NCI-H524 treated with DMSO at 0.1 percent for 48 hours (cell line): ENCODE results near the gene HJV.
"Not testable (repeated sequence)": the region's sequence is repeated elsewhere in the genome, so short reads cannot be mapped to it uniquely, and the experiment has no call there.

Experiments used
- DNase-seq: peaks from one replicate; lab custom pipeline; 2025; lab: John Stamatoyannopoulos, UW

The HJV gene, protein sequence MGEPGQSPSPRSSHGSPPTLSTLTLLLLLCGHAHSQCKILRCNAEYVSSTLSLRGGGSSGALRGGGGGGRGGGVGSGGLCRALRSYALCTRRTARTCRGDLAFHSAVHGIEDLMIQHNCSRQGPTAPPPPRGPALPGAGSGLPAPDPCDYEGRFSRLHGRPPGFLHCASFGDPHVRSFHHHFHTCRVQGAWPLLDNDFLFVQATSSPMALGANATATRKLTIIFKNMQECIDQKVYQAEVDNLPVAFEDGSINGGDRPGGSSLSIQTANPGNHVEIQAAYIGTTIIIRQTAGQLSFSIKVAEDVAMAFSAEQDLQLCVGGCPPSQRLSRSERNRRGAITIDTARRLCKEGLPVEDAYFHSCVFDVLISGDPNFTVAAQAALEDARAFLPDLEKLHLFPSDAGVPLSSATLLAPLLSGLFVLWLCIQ

GRCh38 chr1:146021622-146022402, at the start of gene HJV:
HJV (minus strand) TSS chr1:146021735; CDS start chr1:146020231, 1,504 bp downstream.
- DNase-seq: no peak

DNA sequence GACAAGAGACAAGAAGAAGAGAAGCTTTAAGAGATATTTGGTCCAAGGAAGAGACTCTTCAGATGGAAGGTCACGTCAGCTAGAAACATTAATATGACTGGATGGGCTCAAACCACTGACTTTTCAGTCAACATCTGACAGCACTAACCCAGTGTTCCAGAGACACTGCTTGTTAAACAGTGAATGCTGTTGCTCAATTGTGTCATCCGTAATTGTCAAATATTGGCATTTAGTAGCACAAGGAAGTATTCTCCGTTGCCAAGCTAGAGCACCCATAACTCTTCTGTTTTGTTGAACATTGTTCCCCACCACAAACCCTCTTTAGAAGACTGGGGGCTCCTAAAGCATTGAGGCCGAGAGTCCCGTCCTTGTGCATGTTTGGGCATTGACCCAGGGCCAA, 37.6 kb upstream of the HJV start:
- not testable (repeated sequence) for DNase-seq

- DNase-seq: peak; percentile 43
These were observed 30.5 kb upstream of the HJV start for GRCh38 chr1:146051852-146052676.

DNA sequence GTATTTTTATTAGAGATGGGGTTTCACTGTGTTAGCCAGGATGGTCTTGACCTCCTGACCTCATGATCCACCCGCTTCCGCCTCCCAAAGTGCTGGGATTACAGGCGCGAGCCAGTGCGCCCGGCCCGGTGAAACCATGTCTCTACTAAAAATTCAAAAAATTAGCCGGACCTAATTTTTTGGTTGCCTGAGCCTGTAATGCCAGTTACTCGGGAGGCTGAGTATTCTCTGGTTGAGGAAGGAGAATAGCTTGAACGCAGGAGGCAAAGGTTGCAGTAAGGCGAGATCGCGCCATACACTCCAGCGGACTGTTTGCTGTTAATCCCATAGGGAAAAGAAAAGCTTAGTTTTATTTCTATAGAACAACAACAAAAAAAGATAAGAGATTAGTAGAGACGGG, 29.9 kb upstream of the HJV start:
- DNase-seq: no peak

DNA sequence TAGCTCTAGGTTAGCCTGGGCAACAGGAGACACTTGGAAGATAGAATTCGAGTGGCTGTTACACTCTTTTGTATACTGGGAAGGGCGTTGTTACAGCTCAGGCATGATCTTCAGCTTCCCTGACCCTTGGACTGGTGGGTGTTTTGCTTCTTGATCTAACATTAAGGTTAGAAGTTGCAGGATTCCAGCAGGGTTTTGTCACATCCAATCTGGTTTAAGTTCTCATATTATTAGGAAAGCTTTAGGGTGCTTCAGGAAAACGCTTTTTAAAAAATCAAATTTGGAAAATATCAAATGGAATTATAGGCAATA, 29.1 kb upstream of the HJV start:
- not testable (repeated sequence) for DNase-seq

GRCh38 chr1:146049866-146050651, 28.5 kb upstream of the HJV start:
- not testable (repeated sequence) for DNase-seq

GRCh38 chr1:146049436-146049835, 27.9 kb upstream of the HJV start:
- no peak for DNase-seq

- not testable (repeated sequence) for DNase-seq
These were observed 27.1 kb upstream of the HJV start for GRCh38 chr1:146048514-146049115.

- no peak for DNase-seq
These were observed 25.1 kb upstream of the HJV start for GRCh38 chr1:146046664-146047063.

- no peak for DNase-seq
These were observed 18.3 kb upstream of the HJV start for GRCh38 chr1:146039844-146040194.

DNA sequence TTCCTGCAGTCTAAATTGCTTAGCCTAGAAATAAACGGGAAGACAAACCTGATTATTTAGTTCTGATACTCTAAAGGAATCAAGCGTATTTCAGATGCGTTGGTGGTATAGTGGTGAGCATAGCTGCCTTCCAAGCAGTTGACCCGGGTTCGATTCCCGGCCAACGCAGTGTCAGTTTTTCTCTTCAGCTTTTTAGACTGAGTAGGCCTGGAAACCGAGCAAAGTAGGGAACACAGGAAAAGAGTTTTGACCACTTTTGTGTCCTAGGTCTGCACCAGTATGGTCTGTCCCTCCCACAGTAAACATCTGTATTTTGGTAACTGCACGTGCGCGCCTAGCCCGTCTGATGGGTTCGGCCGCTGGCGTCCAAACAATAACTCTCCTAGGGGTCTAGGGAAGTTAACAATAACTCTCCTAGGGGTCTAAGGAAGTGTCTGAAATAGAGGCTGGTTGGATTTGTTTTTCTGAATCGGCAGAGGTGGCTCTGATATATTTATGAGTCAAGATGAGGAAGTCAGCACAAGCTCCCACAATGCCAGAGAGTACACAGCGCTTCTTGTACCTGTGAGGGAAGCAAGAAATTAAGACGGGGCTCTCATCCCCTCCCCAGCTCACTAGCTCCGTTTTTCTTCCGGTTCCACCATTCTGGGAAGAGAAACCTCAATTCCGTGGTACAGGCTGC, 15.6 kb upstream of the HJV start:
- DNase-seq: peak; percentile 52

DNA sequence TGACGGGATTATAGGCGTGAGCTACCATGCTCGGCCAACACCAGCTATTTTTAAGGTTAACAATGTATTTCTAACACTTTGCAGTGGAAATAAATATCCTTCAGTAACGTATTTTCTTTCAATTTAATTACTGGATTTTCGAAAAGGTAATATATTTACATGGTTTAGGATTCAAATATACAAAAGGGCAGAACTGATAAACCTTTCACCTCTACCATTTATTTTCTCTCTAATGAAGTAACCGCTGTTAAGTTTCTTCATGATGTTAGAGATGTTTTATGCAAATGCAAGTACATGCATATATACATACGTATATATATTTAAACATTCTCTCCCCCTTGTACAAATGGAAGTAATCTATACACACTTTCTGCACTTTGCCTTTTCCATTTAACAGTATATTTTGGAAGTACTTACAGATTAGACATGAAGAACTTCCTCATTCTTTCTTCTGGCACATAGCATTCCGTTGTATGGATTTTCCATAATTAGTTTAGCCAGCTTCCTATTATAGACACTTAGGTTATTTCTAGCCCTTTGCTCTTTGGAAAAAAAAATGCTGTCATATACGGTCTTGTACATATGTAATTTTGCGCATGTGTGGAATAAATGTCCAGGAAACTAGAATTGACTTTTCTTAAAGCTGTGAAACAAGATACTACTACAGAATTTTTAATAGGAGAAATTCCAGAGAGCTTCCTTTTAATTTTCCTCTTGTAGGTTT, 14.9 kb upstream of the HJV start:
- peak; percentile 52 for DNase-seq

DNA sequence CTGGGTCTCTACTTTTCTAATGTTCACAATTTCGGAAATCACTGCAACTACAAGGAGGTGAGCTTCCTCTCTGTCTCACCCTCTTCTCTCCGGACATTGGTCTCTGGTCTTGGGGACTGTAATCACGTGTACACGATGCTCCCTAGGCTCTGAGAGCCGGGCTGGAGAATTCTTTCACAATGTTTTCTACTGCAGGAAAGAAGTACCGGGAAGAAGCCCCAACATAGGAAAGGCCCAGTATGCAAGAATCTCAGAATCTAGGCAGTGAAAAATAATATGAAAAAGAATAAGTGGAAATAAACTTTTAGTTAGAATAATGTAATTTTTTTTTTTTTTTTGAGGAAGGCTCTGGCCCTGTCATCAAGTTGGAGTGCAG, 13.5 kb upstream of the HJV start:
- no peak for DNase-seq

GRCh38 chr1:146032631-146033219, 11.2 kb upstream of the HJV start:
- peak; percentile 28 for DNase-seq

DNA sequence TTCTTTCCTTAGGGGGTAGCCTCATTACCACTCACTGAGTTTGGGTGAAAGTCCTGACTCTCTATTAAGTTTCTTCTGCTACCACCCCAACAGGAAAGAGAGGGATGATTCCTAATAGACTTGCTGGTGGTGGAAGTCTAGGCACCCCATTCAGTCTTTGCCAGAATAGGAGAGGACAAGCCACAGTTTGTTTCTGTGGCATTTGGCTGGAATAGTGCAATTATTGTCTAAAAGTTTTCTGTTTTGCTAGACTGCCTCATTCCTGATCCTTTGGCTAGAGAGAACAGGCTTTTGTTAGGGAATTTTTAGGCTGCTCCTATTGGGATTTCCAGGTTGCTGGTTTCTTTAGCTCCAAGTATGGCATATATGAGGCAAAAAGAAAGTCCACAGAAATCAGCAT, 9.9 kb upstream of the HJV start:
- no peak for DNase-seq

- no peak for DNase-seq
These were observed 7.6 kb upstream of the HJV start for GRCh38 chr1:146029117-146029516.

GRCh38 chr1:146026650-146027049, 5.1 kb upstream of the HJV start:
- DNase-seq: not testable (repeated sequence)

DNA sequence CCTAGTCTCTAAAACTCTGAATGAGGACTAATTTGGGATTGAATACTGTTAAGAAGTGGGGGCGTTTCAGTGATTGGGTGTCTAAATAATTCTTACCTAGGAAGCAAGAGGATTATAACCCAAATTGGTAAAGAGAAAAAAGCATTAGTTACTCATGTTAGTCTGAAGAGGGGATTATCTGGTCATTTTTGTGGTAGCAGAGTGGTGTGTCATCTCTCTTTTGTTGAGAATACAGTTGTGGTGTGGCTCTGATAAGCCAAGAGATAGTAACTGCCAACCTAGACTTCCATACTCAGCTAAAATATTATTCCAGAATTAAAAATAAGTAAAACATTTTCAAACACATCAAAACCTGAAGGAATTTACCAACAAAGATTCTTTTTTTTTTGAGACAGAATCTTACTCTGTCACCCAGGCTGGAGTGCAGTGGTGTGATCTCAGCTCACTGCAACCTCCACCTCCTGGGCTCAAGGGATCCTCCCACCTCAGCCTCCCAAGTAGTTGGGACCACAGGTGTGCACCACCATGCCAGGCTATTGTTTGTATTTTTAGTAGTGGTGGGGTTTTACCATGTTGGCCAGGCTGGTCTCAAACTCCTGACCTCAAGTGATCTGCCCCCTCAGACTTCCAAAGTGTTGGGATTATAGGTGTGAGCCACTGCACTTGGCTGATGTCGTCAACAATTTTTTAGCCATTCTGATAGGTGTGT, 4.4 kb upstream of the HJV start:
- DNase-seq: not testable (repeated sequence)
